Trophoblast cell (in vitro differentiated cells and primary cell): ENCODE data around the gene VDAC1.

Experiments
- DNase-seq, 2 donors: peaks; one replicate each; pipeline ENCODE4 v3.0.0-alpha.2; 2016
- H2AFZ ChIP-seq: 2 replicates; pipeline ENCODE4 v1.6.1; 2013; ENCODE audit warnings: low read length, moderate library complexity, mild to moderate bottlenecking; ENCODE audit not compliant: insufficient read depth, poor library complexity
- H2AK5ac ChIP-seq: 2 replicates; pipeline ENCODE4 v1.6.1; 2013; ENCODE audit warnings: mild to moderate bottlenecking, low read length
- H2BK120ac ChIP-seq: 2 replicates; pipeline ENCODE4 v1.6.1; 2013; ENCODE audit warnings: low read length, mild to moderate bottlenecking, moderate library complexity; ENCODE audit not compliant: insufficient read depth, poor library complexity
- H2BK12ac ChIP-seq: 2 replicates; pipeline ENCODE4 v1.6.1; 2013; ENCODE audit warnings: mild to moderate bottlenecking, low read length, moderate library complexity
- H2BK5ac ChIP-seq: 2 replicates; pipeline ENCODE4 v1.6.1; 2013; ENCODE audit warnings: low read length, low read depth, moderate library complexity, mild to moderate bottlenecking; ENCODE audit not compliant: poor library complexity
- H3K14ac ChIP-seq: 2 replicates; pipeline ENCODE4 v1.6.1; 2013; ENCODE audit warnings: mild to moderate bottlenecking, low read length
- H3K18ac ChIP-seq: 2 replicates; pipeline ENCODE4 v1.6.1; 2013; ENCODE audit warnings: mild to moderate bottlenecking, low read length
- H3K23ac ChIP-seq: 2 replicates; pipeline ENCODE4 v1.6.1; 2013; ENCODE audit warnings: low read length
- H3K27ac ChIP-seq: 2 replicates; pipeline ENCODE4 v1.5.1; 2013; ENCODE audit warnings: low read depth, mild to moderate bottlenecking, inconsistent platforms, low read length, moderate library complexity
- H3K27me3 ChIP-seq: 2 replicates; pipeline ENCODE4 v1.6.1; 2013; ENCODE audit warnings: inconsistent platforms, mild to moderate bottlenecking, low read length, moderate library complexity; ENCODE audit not compliant: insufficient read depth
- H3K36me3 ChIP-seq, 2 experiments: 1 replicate in 1 of 2; 2 replicates in 1 of 2; pipeline ENCODE4 v1.6.1; 2013; ENCODE audit warnings: low read length in 2 of 2, mild to moderate bottlenecking in 2 of 2, moderate library complexity in 1 of 2; ENCODE audit not compliant: insufficient read depth in 2 of 2, control insufficient read depth in 1 of 2
- H3K4ac ChIP-seq: 2 replicates; pipeline ENCODE4 v1.6.1; 2013; ENCODE audit warnings: low read depth, mild to moderate bottlenecking, low read length, moderate library complexity
- H3K4me1 ChIP-seq, 2 experiments: 1 replicate in 1 of 2; 2 replicates in 1 of 2; pipeline ENCODE4 v1.6.1; 2013; ENCODE audit warnings: low read length in 2 of 2, mild to moderate bottlenecking in 2 of 2, moderate library complexity in 1 of 2; ENCODE audit not compliant: insufficient read depth in 2 of 2, control insufficient read depth in 1 of 2
- H3K4me2 ChIP-seq: 2 replicates; pipeline ENCODE4 v1.6.1; 2013; ENCODE audit warnings: inconsistent platforms, mild to moderate bottlenecking, low read length, moderate library complexity
- H3K4me3 ChIP-seq: 2 replicates; pipeline ENCODE4 v1.5.1; 2013; ENCODE audit warnings: mild to moderate bottlenecking, low read depth, low read length, inconsistent platforms
- H3K79me1 ChIP-seq: one replicate; pipeline ENCODE4 v1.6.1; 2013; ENCODE audit warnings: low read length
- H3K79me2 ChIP-seq: 2 replicates; pipeline ENCODE4 v1.6.1; 2013; ENCODE audit warnings: low read length, mild to moderate bottlenecking; ENCODE audit not compliant: control insufficient read depth, insufficient read depth, poor library complexity
- H3K9ac ChIP-seq: 2 replicates; pipeline ENCODE4 v1.6.1; 2013; ENCODE audit warnings: mild to moderate bottlenecking, low read length
- H3K9me3 ChIP-seq: 2 replicates; pipeline ENCODE4 v1.6.1; 2013; ENCODE audit warnings: low read depth, mild to moderate bottlenecking, control low read depth, inconsistent platforms, low read length; ENCODE audit not compliant: insufficient read depth
- H4K12ac ChIP-seq: 2 replicates; pipeline ENCODE4 v1.6.1; 2013; ENCODE audit warnings: low read depth, mild to moderate bottlenecking, low read length, moderate library complexity
- H4K8ac ChIP-seq: 2 replicates; pipeline ENCODE4 v1.6.1; 2013; ENCODE audit warnings: low read depth, mild to moderate bottlenecking, low read length, moderate library complexity
- H4K91ac ChIP-seq: one replicate; pipeline ENCODE4 v1.6.1; 2013; ENCODE audit warnings: low read depth, mild to moderate bottlenecking, low read length, moderate library complexity
- WGBS: extraction: QIAGEN DNeasy Blood & Tissue Kit; methylation state at CpG from one replicate; pipeline ENCODE4 v1.1.7; 2013; ENCODE audit warnings: missing lambda C conversion rate; ENCODE audit not compliant: insufficient read length, insufficient coverage; ENCODE audit errors: extremely low coverage; 5-methylcytosine and 5-hydroxymethylcytosine counted together

The VDAC1 gene

DNA sequence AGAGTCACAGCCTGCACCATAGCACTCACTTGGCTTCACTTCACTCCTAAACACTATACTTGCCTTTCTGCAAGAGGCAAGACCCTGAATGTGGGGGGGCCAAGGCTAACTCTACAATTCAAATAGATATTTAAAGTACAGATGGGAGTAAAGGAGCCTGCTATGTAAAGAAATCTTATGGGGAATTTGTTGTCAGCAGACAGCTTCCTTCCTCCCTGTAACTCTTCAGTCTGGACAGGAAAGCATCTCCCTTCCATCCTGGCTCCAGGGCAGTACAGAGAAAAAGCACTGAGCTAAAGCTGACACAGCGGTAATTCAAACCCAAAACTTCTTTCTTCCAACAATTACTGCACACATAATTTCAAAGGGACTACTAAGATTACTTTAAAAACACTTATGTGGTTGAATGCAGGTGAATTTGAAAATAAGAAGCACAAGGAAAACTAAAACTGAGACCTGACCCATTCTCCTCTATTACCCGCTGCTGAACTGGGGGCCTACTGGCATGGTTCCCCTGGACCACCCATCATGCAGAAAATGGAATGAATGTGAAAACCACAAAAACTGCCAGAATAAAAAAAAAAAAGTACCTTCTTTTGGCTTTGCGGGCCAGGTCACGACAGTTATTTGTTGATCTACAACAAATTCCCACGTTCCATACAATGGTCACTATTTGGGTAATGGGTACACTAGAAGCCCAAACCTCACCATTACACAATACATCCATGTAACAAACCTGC lies 13.4 kb downstream of the VDAC1 start:
- H3K36me3 ChIP-seq, result peaks cover 27 to 44% of the 10 kb centered on the region in 2 experiments
- no peak overlapping the region for H4K91ac ChIP-seq
- no peak overlapping the region for H3K27ac ChIP-seq
- no peak for DNase-seq
- H3K4me3 ChIP-seq, result no peak overlapping the region
- no peak overlapping the region for H3K4ac ChIP-seq
- no peak overlapping the region for H3K9ac ChIP-seq
- H3K23ac ChIP-seq, result no peak overlapping the region
- peaks cover 20% of the 10 kb centered on the region for H3K79me2 ChIP-seq
- H2BK12ac ChIP-seq, result no peak overlapping the region
- H2AFZ ChIP-seq, result no peak overlapping the region
- H3K18ac ChIP-seq, result no peak overlapping the region
- no peak overlapping the region for H2BK120ac ChIP-seq
- H2AK5ac ChIP-seq, result no peak overlapping the region
- H3K27me3 ChIP-seq, result no peaks in the 10 kb centered on the region
- H3K4me1 ChIP-seq, result peaks cover 11 to 12% of the 10 kb centered on the region in 2 experiments
- H4K8ac ChIP-seq, result no peak overlapping the region
- no peak overlapping the region for H3K4me2 ChIP-seq
- no peak overlapping the region for H4K12ac ChIP-seq
- H3K79me1 ChIP-seq, result no peaks in the 10 kb centered on the region
- H2BK5ac ChIP-seq, result no peak overlapping the region
- no peak overlapping the region for H3K14ac ChIP-seq
- H3K9me3 ChIP-seq, result no peaks in the 10 kb centered on the region
- no CpG with 5 or more reads among the region's 5 CpGs for WGBS

DNA sequence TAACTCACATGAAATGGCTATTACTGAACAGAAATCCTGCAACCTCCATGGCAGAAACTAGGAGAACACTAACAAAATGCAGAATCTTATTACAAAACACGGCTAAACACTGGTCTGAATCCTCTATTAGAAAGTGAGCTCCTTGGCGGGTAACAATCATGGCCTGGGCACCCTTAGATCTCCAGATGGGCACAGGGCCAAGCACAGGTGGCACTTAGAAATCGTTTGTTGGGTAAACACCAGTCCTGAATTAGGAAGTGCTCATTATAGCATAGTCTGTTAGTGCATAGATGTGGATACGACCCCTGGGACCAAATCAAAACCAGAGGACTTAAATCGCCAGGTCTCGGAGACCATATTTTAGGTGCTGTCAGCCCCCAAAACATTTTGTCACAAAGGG lies 14.4 kb downstream of the VDAC1 start:
- H4K12ac ChIP-seq, result no peak overlapping the region
- no peak overlapping the region for H2BK5ac ChIP-seq
- no peak overlapping the region for H3K9ac ChIP-seq
- no peaks in the 10 kb centered on the region for H3K9me3 ChIP-seq
- no peak for DNase-seq
- no peak overlapping the region for H3K18ac ChIP-seq
- H3K79me1 ChIP-seq, result no peaks in the 10 kb centered on the region
- H2AFZ ChIP-seq, result no peak overlapping the region
- H3K36me3 ChIP-seq, result peaks cover 33 to 52% of the 10 kb centered on the region in 2 experiments
- no peak overlapping the region for H2AK5ac ChIP-seq
- H4K91ac ChIP-seq, result no peak overlapping the region
- no peak overlapping the region for H4K8ac ChIP-seq
- WGBS, result no CpG with 5 or more reads among the region's 6 CpGs
- no peaks in the 10 kb centered on the region for H3K27me3 ChIP-seq
- peaks cover 3% of the 10 kb centered on the region in 2 experiments for H3K4me1 ChIP-seq
- no peak overlapping the region for H2BK120ac ChIP-seq
- no peak overlapping the region for H3K14ac ChIP-seq
- peaks cover 12% of the 10 kb centered on the region for H3K79me2 ChIP-seq
- no peak overlapping the region for H3K23ac ChIP-seq
- H3K4ac ChIP-seq, result no peak overlapping the region
- H3K27ac ChIP-seq, result no peak overlapping the region
- H3K4me2 ChIP-seq, result no peak overlapping the region
- no peak overlapping the region for H3K4me3 ChIP-seq
- H2BK12ac ChIP-seq, result no peak overlapping the region

DNA sequence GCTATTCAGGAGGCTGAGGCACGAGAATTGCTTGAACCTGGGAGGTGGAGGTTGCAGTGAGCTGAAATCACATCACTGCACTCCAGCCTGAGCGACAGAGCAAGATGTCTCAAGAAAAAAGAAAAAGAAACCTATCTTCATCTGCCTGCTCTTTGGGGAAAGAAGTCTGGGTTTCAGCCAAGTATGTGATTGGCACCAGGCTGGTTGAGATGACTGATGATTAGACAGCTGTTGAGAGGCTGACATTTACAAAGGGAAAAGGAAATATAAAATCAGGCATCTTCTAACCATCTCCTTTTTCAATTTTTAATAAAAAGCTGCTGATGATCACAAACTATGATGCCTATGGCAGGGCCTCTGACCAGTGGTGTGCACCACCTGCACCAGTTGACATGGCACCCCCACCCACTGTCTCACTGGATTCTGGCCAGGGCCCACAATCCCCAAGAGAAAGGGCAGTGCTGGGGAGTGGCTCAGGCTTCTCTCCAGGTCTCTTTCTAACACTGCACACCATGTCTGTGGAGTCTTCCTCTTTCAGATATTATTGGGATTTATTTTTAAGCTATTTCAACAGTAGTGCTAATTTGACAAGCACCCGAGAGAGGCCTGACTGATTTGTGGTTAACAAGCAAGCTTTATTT lies 19.1 kb downstream of the VDAC1 start:
- no peaks in the 10 kb centered on the region for H3K4me1 ChIP-seq
- H3K27ac ChIP-seq, result no peak overlapping the region
- no peak overlapping the region for H3K4me3 ChIP-seq
- H3K14ac ChIP-seq, result no peak overlapping the region
- no CpG with 5 or more reads among the region's 3 CpGs for WGBS
- no peak overlapping the region for H4K91ac ChIP-seq
- H3K18ac ChIP-seq, result no peak overlapping the region
- no peak overlapping the region for H3K23ac ChIP-seq
- no peaks in the 10 kb centered on the region for H3K79me1 ChIP-seq
- no peak overlapping the region for H3K9ac ChIP-seq
- no peaks in the 10 kb centered on the region for H3K27me3 ChIP-seq
- no peak overlapping the region for H3K4me2 ChIP-seq
- H3K79me2 ChIP-seq, result no peaks in the 10 kb centered on the region
- H2BK5ac ChIP-seq, result no peak overlapping the region
- H3K9me3 ChIP-seq, result no peaks in the 10 kb centered on the region
- peaks cover 47 to 62% of the 10 kb centered on the region in 2 experiments for H3K36me3 ChIP-seq
- H4K12ac ChIP-seq, result no peak overlapping the region
- H2AK5ac ChIP-seq, result no peak overlapping the region
- no peak overlapping the region for H2AFZ ChIP-seq
- DNase-seq, result no peak
- no peak overlapping the region for H4K8ac ChIP-seq
- no peak overlapping the region for H2BK12ac ChIP-seq
- H3K4ac ChIP-seq, result no peak overlapping the region
- no peak overlapping the region for H2BK120ac ChIP-seq

DNA sequence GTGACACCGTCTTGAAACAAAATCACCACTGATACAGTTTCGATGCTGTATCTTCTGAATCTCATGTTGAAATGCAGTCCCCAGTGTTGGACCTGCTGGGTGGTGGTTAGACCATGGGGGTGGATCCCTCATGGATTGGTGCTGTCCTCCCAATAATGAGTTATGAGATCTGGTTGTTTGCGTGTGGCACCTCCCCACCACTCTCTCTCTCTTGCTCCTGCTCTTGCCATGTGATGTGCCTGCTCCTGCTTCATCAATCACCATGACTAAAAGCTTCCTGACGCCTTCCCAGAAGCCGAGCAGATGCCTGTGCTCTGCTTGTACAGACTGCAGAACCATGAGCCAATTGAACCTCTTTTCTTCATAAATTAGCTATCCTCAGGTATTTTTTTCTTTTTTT lies 21.1 kb downstream of the VDAC1 start:
- Histone ChIP-seq H3K79me2 (no peaks in the 10 kb centered on the region), H2AK5ac (no peak overlapping the region)

More for the DNA sequence above, 21.1 kb downstream of the VDAC1 start:
- Histone ChIP-seq H3K4me1 (no peaks in the 10 kb centered on the region), H2BK5ac (no peak overlapping the region), H2BK120ac (no peak overlapping the region), H3K27ac (no peak overlapping the region), H4K12ac (no peak overlapping the region), H3K27me3 (no peaks in the 10 kb centered on the region), H2AFZ (no peak overlapping the region), H2BK12ac (no peak overlapping the region), H3K79me1 (no peaks in the 10 kb centered on the region), H3K18ac (no peak overlapping the region), H3K14ac (no peak overlapping the region), H3K4me2 (no peak overlapping the region), H3K9me3 (no peaks in the 10 kb centered on the region), H3K36me3 (peaks cover 37 to 61% of the 10 kb centered on the region in 2 experiments), H4K91ac (no peak overlapping the region), H3K23ac (no peak overlapping the region), H3K9ac (no peak overlapping the region), H3K4ac (no peak overlapping the region), H3K4me3 (no peak overlapping the region), H4K8ac (no peak overlapping the region)
- DNase-seq, result no peak
- no CpG with 5 or more reads among the region's 5 CpGs for WGBS
